SK-N-SH treated with all-trans-retinoic acid at 6 μM for 48 hours (cell line): ENCODE results near the gene ZBTB9.

Experiments used
- ATAC-seq: fragments of 200-7000 bp; cut with Tn5 transposase; 3 replicates; pipeline ENCODE4 v1.9.1; 2020; ENCODE audit warnings: mild to moderate bottlenecking, moderate library complexity
- ARNTL ChIP-seq: fragments of 450-650 bp; formaldehyde crosslinking; IDR thresholded peaks from 2 replicates; pipeline ENCODE4 v1.5.0; 2020; ENCODE audit warnings: low read depth, mild to moderate bottlenecking, moderate library complexity, borderline replicate concordance
- BACH2 ChIP-seq: fragments of 250-450 bp; sonication (Bioruptor Pico); IDR thresholded peaks from 2 replicates; pipeline ENCODE4 v1.9.0; 2021; ENCODE audit warnings: mild to moderate bottlenecking, borderline replicate concordance
- CREB5 ChIP-seq: fragments of 250-450 bp; sonication (Bioruptor Pico); IDR thresholded peaks from 2 replicates; pipeline ENCODE4 v1.5.1; 2020; ENCODE audit warnings: low read depth, mild to moderate bottlenecking, moderate library complexity
- CSRNP3 ChIP-seq: fragments of 250-450 bp; sonication (Bioruptor Pico); IDR thresholded peaks from 2 replicates; pipeline ENCODE4 v1.5.1; 2021; ENCODE audit warnings: mild to moderate bottlenecking, moderate library complexity
- ESRRG ChIP-seq: fragments of 250-450 bp; sonication (Bioruptor Pico); IDR thresholded peaks from 2 replicates; pipeline ENCODE4 v1.6.1; 2021; ENCODE audit warnings: mild to moderate bottlenecking
- GLIS3 ChIP-seq: fragments of 250-450 bp; sonication (Bioruptor Pico); IDR thresholded peaks from 2 replicates; pipeline ENCODE4 v1.5.0; 2020; ENCODE audit warnings: mild to moderate bottlenecking, moderate library complexity
- ISL1 ChIP-seq: fragments of 250-450 bp; sonication (Bioruptor Pico); IDR thresholded peaks from 2 replicates; pipeline ENCODE4 v2.1.2; 2022; ENCODE audit warnings: mild to moderate bottlenecking, moderate library complexity
- POU6F1 ChIP-seq: fragments of 250-450 bp; sonication (Bioruptor Pico); IDR thresholded peaks from 2 replicates; pipeline ENCODE4 v1.8.0; 2021; ENCODE audit warnings: low read depth, mild to moderate bottlenecking, moderate library complexity, borderline replicate concordance
- PPARA ChIP-seq: fragments of 250-450 bp; sonication (Bioruptor Pico); IDR thresholded peaks from 2 replicates; pipeline ENCODE4 v1.5.0; 2020; ENCODE audit warnings: mild to moderate bottlenecking, borderline replicate concordance
- RARB ChIP-seq: fragments of 250-450 bp; sonication (Bioruptor Pico); IDR thresholded peaks from 2 replicates; pipeline ENCODE4 v1.8.0; 2021; ENCODE audit warnings: mild to moderate bottlenecking, moderate library complexity
- SNAI2 ChIP-seq: fragments of 250-450 bp; sonication (Bioruptor Pico); IDR thresholded peaks from 2 replicates; pipeline ENCODE4 v1.5.0; 2020; ENCODE audit warnings: mild to moderate bottlenecking, moderate library complexity
- TOX ChIP-seq: fragments of 250-450 bp; sonication (Bioruptor Pico); IDR thresholded peaks from 2 replicates; pipeline ENCODE4 v1.8.0; 2021; ENCODE audit warnings: mild to moderate bottlenecking, moderate library complexity, borderline replicate concordance
- ZC3H10 ChIP-seq: fragments of 250-450 bp; sonication (Bioruptor Pico); IDR thresholded peaks from 2 replicates; pipeline ENCODE4 v1.5.1; 2021; ENCODE audit warnings: mild to moderate bottlenecking, moderate library complexity
- ZFP3 ChIP-seq: fragments of 250-450 bp; sonication (Bioruptor Pico); IDR thresholded peaks from 2 replicates; pipeline ENCODE4 v1.5.0; 2020; ENCODE audit warnings: mild to moderate bottlenecking, moderate library complexity
- ZFP30 ChIP-seq: fragments of 450-650 bp; formaldehyde crosslinking; IDR thresholded peaks from 2 replicates; pipeline ENCODE4 v1.5.0; 2022; ENCODE audit warnings: mild to moderate bottlenecking, moderate library complexity
- ZNF70 ChIP-seq: fragments of 450-650 bp; formaldehyde crosslinking; IDR thresholded peaks from 2 replicates; pipeline ENCODE4 v1.5.0; 2020; ENCODE audit warnings: mild to moderate bottlenecking, moderate library complexity
- ZNF8 ChIP-seq: fragments of 450-650 bp; formaldehyde crosslinking; IDR thresholded peaks from 2 replicates; pipeline ENCODE4 v1.5.0; 2020; ENCODE audit warnings: mild to moderate bottlenecking, moderate library complexity
- TF ChIP-seq, protein P1 (sequence below): fragments of 250-450 bp; sonication (Bioruptor Pico); IDR thresholded peaks from 2 replicates; pipeline ENCODE4 v1.5.0; 2020; ENCODE audit warnings: mild to moderate bottlenecking, moderate library complexity

ZBTB9 gene

DNA sequence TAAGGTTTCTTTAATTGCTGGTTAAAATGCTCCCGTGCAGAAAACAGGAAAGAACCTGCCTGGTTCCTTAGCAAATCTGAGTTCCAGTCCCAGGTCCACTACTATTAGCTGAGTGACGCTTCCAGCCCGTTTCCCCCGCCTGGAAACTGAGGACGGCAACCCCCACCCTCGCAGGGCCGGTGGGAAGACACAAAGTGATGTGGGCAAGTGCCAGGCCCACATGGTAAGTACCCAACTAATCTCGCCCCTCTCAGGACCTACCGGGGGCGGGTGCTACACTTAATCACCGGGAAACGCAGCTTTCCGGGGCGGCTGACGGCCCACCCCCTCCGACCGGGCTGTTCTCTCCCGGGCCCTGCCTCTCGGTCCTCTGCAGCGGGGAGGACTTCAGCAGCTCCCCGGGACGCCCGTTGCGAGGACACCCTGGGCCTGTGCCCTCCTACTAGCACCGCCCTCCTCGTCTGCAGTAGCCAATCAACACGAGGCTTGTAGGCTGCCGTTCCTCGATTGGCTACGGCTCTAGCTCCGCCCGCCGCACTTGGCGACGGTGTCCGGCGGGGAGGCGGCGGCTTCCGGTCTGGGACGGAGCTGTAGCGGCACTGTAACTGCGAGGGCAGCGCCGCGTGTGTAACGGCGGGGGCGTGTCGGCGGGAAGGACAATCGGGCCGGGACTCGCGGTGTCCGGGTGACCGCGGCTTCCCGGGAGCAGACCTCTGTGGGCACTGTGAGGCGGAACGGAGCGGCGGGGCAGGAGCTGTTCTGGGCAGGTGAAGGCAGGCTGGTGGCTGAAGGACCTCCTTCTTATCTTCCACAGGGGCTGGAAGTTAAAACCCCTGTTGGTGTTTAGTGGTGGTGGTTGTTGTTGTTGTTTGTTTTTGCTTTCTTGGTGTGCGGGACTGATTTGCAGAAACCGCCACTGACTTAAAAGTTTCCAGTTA lies at the start of gene ZBTB9:
Gene ZBTB9 (plus strand): TSS at position 568 of the 938 bp plus-strand sequence. CDS start 525 bp downstream, outside the sequence.
- TF ChIP-seq PPARA (CRISPR knock-in tag) (no peak), ZFP3 (CRISPR knock-in tag) (0 out of 2 replicates have a peak, but pooled peaks have one; percentile 8), ZFP30 (CRISPR knock-in tag) (0 out of 2 replicates have a peak, but pooled peaks have one; percentile 19), BACH2 (CRISPR knock-in tag) (no peak), ZNF8 (CRISPR knock-in tag) (no peak)
- ATAC-seq: peak; percentile 99

- TF ChIP-seq ZFP3 (CRISPR knock-in tag) (no peak), ARNTL (CRISPR knock-in tag) (no peak), CREB5 (CRISPR knock-in tag) (no peak), SNAI2 (no peak), ZC3H10 (no peak), TOX (CRISPR knock-in tag) (no peak)
- TF ChIP-seq, protein P1, sequence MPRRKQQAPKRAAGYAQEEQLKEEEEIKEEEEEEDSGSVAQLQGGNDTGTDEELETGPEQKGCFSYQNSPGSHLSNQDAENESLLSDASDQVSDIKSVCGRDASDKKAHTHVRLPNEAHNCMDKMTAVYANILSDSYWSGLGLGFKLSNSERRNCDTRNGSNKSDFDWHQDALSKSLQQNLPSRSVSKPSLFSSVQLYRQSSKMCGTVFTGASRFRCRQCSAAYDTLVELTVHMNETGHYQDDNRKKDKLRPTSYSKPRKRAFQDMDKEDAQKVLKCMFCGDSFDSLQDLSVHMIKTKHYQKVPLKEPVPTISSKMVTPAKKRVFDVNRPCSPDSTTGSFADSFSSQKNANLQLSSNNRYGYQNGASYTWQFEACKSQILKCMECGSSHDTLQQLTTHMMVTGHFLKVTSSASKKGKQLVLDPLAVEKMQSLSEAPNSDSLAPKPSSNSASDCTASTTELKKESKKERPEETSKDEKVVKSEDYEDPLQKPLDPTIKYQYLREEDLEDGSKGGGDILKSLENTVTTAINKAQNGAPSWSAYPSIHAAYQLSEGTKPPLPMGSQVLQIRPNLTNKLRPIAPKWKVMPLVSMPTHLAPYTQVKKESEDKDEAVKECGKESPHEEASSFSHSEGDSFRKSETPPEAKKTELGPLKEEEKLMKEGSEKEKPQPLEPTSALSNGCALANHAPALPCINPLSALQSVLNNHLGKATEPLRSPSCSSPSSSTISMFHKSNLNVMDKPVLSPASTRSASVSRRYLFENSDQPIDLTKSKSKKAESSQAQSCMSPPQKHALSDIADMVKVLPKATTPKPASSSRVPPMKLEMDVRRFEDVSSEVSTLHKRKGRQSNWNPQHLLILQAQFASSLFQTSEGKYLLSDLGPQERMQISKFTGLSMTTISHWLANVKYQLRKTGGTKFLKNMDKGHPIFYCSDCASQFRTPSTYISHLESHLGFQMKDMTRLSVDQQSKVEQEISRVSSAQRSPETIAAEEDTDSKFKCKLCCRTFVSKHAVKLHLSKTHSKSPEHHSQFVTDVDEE: no peak
- ATAC-seq: no peak
Observed at GRCh38 chr6:33404884-33405283, 49.5 kb upstream of the ZBTB9 start.

DNA sequence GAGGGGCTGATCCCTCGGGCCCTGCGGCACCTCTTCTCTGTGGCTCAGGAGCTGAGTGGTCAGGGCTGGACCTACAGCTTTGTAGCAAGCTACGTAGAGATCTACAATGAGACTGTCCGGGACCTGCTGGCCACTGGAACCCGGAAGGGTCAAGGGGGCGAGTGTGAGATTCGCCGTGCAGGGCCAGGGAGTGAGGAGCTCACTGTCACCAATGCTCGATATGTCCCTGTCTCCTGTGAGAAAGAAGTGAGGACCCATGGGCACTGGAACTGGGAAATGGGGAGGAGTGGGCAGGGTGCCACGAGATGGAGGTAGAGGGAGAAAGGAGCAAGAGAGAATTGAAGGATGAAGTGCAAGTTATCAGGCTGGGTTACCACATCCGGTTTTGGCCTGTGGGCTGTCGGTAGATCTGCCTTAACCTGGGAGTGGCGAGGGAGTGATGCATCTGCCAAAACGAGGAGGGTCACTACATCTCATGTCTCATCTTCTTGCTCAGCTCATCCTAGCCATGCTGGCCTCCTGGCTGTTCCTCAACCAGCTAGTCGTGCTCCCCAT lies 48.9 kb upstream of the ZBTB9 start:
- no peak for ATAC-seq

More for the DNA sequence above, 48.9 kb upstream of the ZBTB9 start:
- TF ChIP-seq ESRRG (no peak), CSRNP3 (CRISPR knock-in tag) (no peak), POU6F1 (CRISPR knock-in tag) (no peak), ZC3H10 (no peak), SNAI2 (no peak), PPARA (CRISPR knock-in tag) (no peak), GLIS3 (no peak), TOX (CRISPR knock-in tag) (no peak), ISL1 (CRISPR knock-in tag) (no peak), ZNF70 (no peak), ZFP3 (CRISPR knock-in tag) (no peak), ZFP30 (CRISPR knock-in tag) (no peak), RARB (CRISPR knock-in tag) (no peak)
- TF ChIP-seq, protein P1: no peak
